H9 (cell line): Measurements from ENCODE around the gene SAP25. TPM values are rescaled to one million over a fixed set of nuclear protein-coding genes. Genes with fewer than 3 reads are reported as not detected.

Experiments used
- DNase-seq: peaks from one replicate; pipeline ENCODE4 v3.0.0-alpha.2; 2017
- H2AFZ ChIP-seq: one replicate; pipeline ENCODE4 v1.6.1; 2013; ENCODE audit warnings: mild to moderate bottlenecking, low read length, control low read depth, moderate library complexity
- H2AK5ac ChIP-seq: 2 replicates; pipeline ENCODE4 v1.6.1; 2013; ENCODE audit warnings: low read length, control low read depth, mixed read lengths; ENCODE audit not compliant: insufficient read length
- H2BK120ac ChIP-seq: one replicate; pipeline ENCODE4 v1.6.1; 2013; ENCODE audit warnings: low read depth, mild to moderate bottlenecking, low read length, control low read depth, inconsistent platforms; ENCODE audit not compliant: poor library complexity, severe bottlenecking
- H2BK12ac ChIP-seq: 2 replicates; pipeline ENCODE4 v1.6.1; 2013; ENCODE audit warnings: low read length, control low read depth, mixed read lengths, low read depth; ENCODE audit not compliant: insufficient read length
- H2BK15ac ChIP-seq: 2 replicates; pipeline ENCODE4 v1.6.1; 2013; ENCODE audit warnings: low read depth, low read length, control low read depth
- H2BK20ac ChIP-seq: one replicate; pipeline ENCODE4 v1.6.1; 2013; ENCODE audit warnings: low read depth, mild to moderate bottlenecking, low read length, control low read depth, inconsistent platforms; ENCODE audit not compliant: poor library complexity, severe bottlenecking
- H2BK5ac ChIP-seq: 2 replicates; pipeline ENCODE4 v1.6.1; 2013; ENCODE audit warnings: low read length, control low read depth, mixed read lengths; ENCODE audit not compliant: insufficient read length
- H3K14ac ChIP-seq: 2 replicates; pipeline ENCODE4 v1.6.1; 2013; ENCODE audit warnings: low read length, control low read depth; ENCODE audit not compliant: insufficient read depth
- H3K18ac ChIP-seq: 2 replicates; pipeline ENCODE4 v1.6.1; 2013; ENCODE audit warnings: low read depth, mild to moderate bottlenecking, mixed read lengths, low read length, control low read depth; ENCODE audit not compliant: insufficient read length
- H3K23ac ChIP-seq: 2 replicates; pipeline ENCODE4 v1.6.1; 2013; ENCODE audit warnings: low read length, control low read depth, mixed read lengths, low read depth; ENCODE audit not compliant: insufficient read length
- H3K23me2 ChIP-seq: 2 replicates; pipeline ENCODE4 v1.6.1; 2013; ENCODE audit warnings: low read depth, mild to moderate bottlenecking, mixed read lengths, low read length, control low read depth; ENCODE audit not compliant: insufficient read length, poor library complexity, severe bottlenecking
- H3K27ac ChIP-seq: 2 replicates; pipeline ENCODE4 v1.5.1; 2013; ENCODE audit warnings: low read length, control low read depth, mixed read lengths, low read depth; ENCODE audit not compliant: insufficient read length
- H3K27me3 ChIP-seq: 2 replicates; pipeline ENCODE4 v1.6.1; 2013; ENCODE audit warnings: low read length, control low read depth, inconsistent platforms; ENCODE audit not compliant: insufficient read depth
- H3K4ac ChIP-seq: 2 replicates; pipeline ENCODE4 v1.6.1; 2013; ENCODE audit warnings: low read depth, mild to moderate bottlenecking, control low read depth, inconsistent platforms, low read length, moderate library complexity
- H3K4me1 ChIP-seq: 2 replicates; pipeline ENCODE4 v1.6.1; 2013; ENCODE audit warnings: low read length, control low read depth, inconsistent platforms; ENCODE audit not compliant: insufficient read depth
- H3K4me2 ChIP-seq: 2 replicates; pipeline ENCODE4 v1.6.1; 2013; ENCODE audit warnings: low read length, control low read depth, mixed read lengths; ENCODE audit not compliant: insufficient read length, insufficient read depth
- H3K56ac ChIP-seq: 2 replicates; pipeline ENCODE4 v1.6.1; 2013; ENCODE audit warnings: low read depth, mild to moderate bottlenecking, mixed read lengths, low read length, control low read depth; ENCODE audit not compliant: insufficient read length
- H3K79me1 ChIP-seq: 2 replicates; pipeline ENCODE4 v1.6.1; 2013; ENCODE audit warnings: low read depth, mild to moderate bottlenecking, moderate library complexity, low read length, control low read depth, inconsistent platforms; ENCODE audit not compliant: insufficient read depth, poor library complexity, severe bottlenecking
- H3K79me2 ChIP-seq: 2 replicates; pipeline ENCODE4 v1.6.1; 2013; ENCODE audit warnings: low read length, control low read depth, inconsistent platforms; ENCODE audit not compliant: insufficient read depth
- H3K9ac ChIP-seq: 2 replicates; pipeline ENCODE4 v1.6.1; 2013; ENCODE audit warnings: low read length, control low read depth, mixed read lengths; ENCODE audit not compliant: insufficient read length; ENCODE audit errors: extremely low read depth
- H3K9me3 ChIP-seq: one replicate; pipeline ENCODE4 v1.6.1; 2013; ENCODE audit warnings: low read depth, low read length, inconsistent platforms; ENCODE audit not compliant: control insufficient read depth
- H3T11ph ChIP-seq: one replicate; pipeline ENCODE4 v1.6.1; 2013; ENCODE audit warnings: mild to moderate bottlenecking, low read length, control low read depth, inconsistent platforms
- H4K20me1 ChIP-seq: one replicate; pipeline ENCODE4 v1.6.1; 2013; ENCODE audit not compliant: control insufficient read depth, insufficient read length, insufficient read depth
- H4K5ac ChIP-seq: 2 replicates; pipeline ENCODE4 v1.6.1; 2013; ENCODE audit warnings: low read depth, mild to moderate bottlenecking, mixed read lengths, low read length, control low read depth; ENCODE audit not compliant: insufficient read length
- H4K8ac ChIP-seq: replicated peaks from 2 replicates; pipeline ENCODE4 v1.6.1; 2013; ENCODE audit warnings: low read length, control low read depth, mixed read lengths, low read depth; ENCODE audit not compliant: insufficient read length
- H4K91ac ChIP-seq: 2 replicates; pipeline ENCODE4 v1.6.1; 2013; ENCODE audit warnings: low read depth, mild to moderate bottlenecking, moderate library complexity, mixed read lengths, low read length, control low read depth; ENCODE audit not compliant: insufficient read length
- H3K27ac Mint-ChIP-seq, 3 experiments: 2 replicates in 2 of 3; 3 replicates in 1 of 3; pipeline ENCODE4 v1.8.0; 2020 to 2021; ENCODE audit warnings: mixed read lengths in 3 of 3, mild to moderate bottlenecking in 1 of 3, moderate library complexity in 1 of 3
- H3K27me3 Mint-ChIP-seq: 2 replicates; pipeline ENCODE4 v1.8.0; 2021; ENCODE audit warnings: low read depth, mild to moderate bottlenecking, moderate library complexity, mixed read lengths
- H3K36me3 Mint-ChIP-seq, 3 experiments: 2 replicates in 2 of 3; 3 replicates in 1 of 3; pipeline ENCODE4 v1.8.0; 2020 to 2021; ENCODE audit warnings: low read depth in 3 of 3, mixed read lengths in 3 of 3; ENCODE audit not compliant: insufficient read depth in 1 of 3
- H3K4me1 Mint-ChIP-seq, 2 experiments: 2 replicates each; pipeline ENCODE4 v1.8.0; 2020; ENCODE audit warnings: mixed read lengths in 2 of 2
- H3K4me3 Mint-ChIP-seq, 2 experiments: 2 replicates in 1 of 2; 3 replicates in 1 of 2; pipeline ENCODE4 v1.8.0; 2020 to 2021; ENCODE audit warnings: mild to moderate bottlenecking in 2 of 2, mixed read lengths in 2 of 2, moderate library complexity in 1 of 2
- H3K9me3 Mint-ChIP-seq, 2 experiments: 2 replicates in 1 of 2; 3 replicates in 1 of 2; pipeline ENCODE4 v1.8.0; 2020; ENCODE audit warnings: mild to moderate bottlenecking in 2 of 2, mixed read lengths in 2 of 2, moderate library complexity in 1 of 2
- CTCF ChIP-seq: fragments of 200-600 bp; sonication (generic); conservative IDR thresholded peaks from 3 replicates; pipeline ENCODE4 v1.8.0; 2021; ENCODE audit warnings: antibody characterized with exemption, mild to moderate bottlenecking
- WGBS: extraction: QIAGEN DNeasy Blood & Tissue Kit; methylation state at CpG from one replicate; pipeline ENCODE4 v1.1.7; 2013; ENCODE audit warnings: missing lambda C conversion rate, low lambda C conversion rate, mixed read lengths; ENCODE audit not compliant: insufficient read length; ENCODE audit errors: extremely low coverage; 5-methylcytosine and 5-hydroxymethylcytosine counted together
- total RNA-seq: library from RNA; stranded (reverse); gene quantifications from 2 replicates; pipeline ENCODE4 v1.2.1, GENCODE V29; 2021

SAP25 gene
- total RNA-seq, 1 experiment from 2014 or later, result 4.2 TPM

- Histone ChIP-seq H3K79me2 (no peaks in the 10 kb centered on the region), H4K5ac (no peak overlapping the region), H2BK5ac (no peak overlapping the region), H3K27ac (no peak overlapping the region), H2AK5ac (no peak overlapping the region), H3K27me3 (no peaks in the 10 kb centered on the region), H3K23ac (no peak overlapping the region), H4K91ac (no peak overlapping the region), H3K9ac (no peak overlapping the region), H3K4me2 (no peak overlapping the region), H3K9me3 (no peaks in the 10 kb centered on the region), H3K79me1 (no peaks in the 10 kb centered on the region), H2BK20ac (no peak overlapping the region), H2BK120ac (no peak overlapping the region), H3K23me2 (no peaks in the 10 kb centered on the region), H3K14ac (no peak overlapping the region), H3K4me1 (peaks cover 4% of the 10 kb centered on the region; the same call in 1 of the 2 replicates), H2BK12ac (no peak overlapping the region), H4K20me1 (no peaks in the 10 kb centered on the region), H3K56ac (no peak overlapping the region), H3K4ac (no peak overlapping the region), H4K8ac (no peak overlapping the region), H2AFZ (no peak overlapping the region), H2BK15ac (no peak overlapping the region), H3K18ac (no peak overlapping the region), H3T11ph (no peak overlapping the region)
- no peak for TF ChIP-seq CTCF
- no peak overlapping the region for H3K27ac Mint-ChIP-seq
- peak; percentile 12 for DNase-seq
- WGBS, result no CpG with 5 or more reads among the region's 13 CpGs
- H3K4me1 Mint-ChIP-seq, result peaks cover 11% of the 10 kb centered on the region in 2 experiments
- H3K4me3 Mint-ChIP-seq, result no peak overlapping the region
- no peaks in the 10 kb centered on the region for H3K27me3 Mint-ChIP-seq
- H3K36me3 Mint-ChIP-seq, result peaks cover 13 to 27% (median 23%) of the 10 kb centered on the region in 3 experiments; a peak in 6 of 7 replicates
- H3K9me3 Mint-ChIP-seq, result no peaks in the 10 kb centered on the region
Observed at GRCh38 chr7:100576384-100576993, 2.8 kb upstream of the SAP25 start.
